D721Med (cell line): ENCODE measurements around the gene THOC5.

Source experiments
- DNase-seq: peaks from one replicate; pipeline ENCODE4 v3.0.0; 2011; ENCODE audit warnings: low spot score; ENCODE audit not compliant: insufficient read length
- FAIRE-seq: peaks from 2 replicates; lab custom pipeline; 2011; peaks lifted over from hg19 to GRCh38; lab: Jason Lieb, UNC
- CTCF ChIP-seq: IDR thresholded peaks from 2 replicates; pipeline ENCODE4 v1.5.1; 2012; ENCODE audit warnings: mild to moderate bottlenecking, control low read depth; ENCODE audit not compliant: insufficient read depth; ENCODE audit errors: missing control alignments

Gene THOC5

GRCh38 chr22:29518427-29518826, 35.1 kb downstream of the THOC5 start:
- no peak for TF ChIP-seq CTCF
- no peak for FAIRE-seq
- no peak for DNase-seq

- no peak for FAIRE-seq
- DNase-seq: no peak
- TF ChIP-seq CTCF: no peak
Observed at GRCh38 chr22:29517215-29517908, 36.2 kb downstream of the THOC5 start.

- FAIRE-seq (no peak), DNase-seq (no peak)
- no peak for TF ChIP-seq CTCF
Observed at GRCh38 chr22:29512031-29512430, 41.5 kb downstream of the THOC5 start.

- FAIRE-seq (no peak), DNase-seq (no peak)
- no peak for TF ChIP-seq CTCF
Observed at GRCh38 chr22:29511126-29511862, 42.3 kb downstream of the THOC5 start.

GRCh38 chr22:29510542-29510941, 43.0 kb downstream of the THOC5 start:
- FAIRE-seq (no peak), DNase-seq (no peak)
- no peak for TF ChIP-seq CTCF

- DNase-seq (no peak), FAIRE-seq (no peak)
- TF ChIP-seq CTCF: no peak
Observed at GRCh38 chr22:29509815-29510214, 43.7 kb downstream of the THOC5 start.

GRCh38 chr22:29509298-29509697, 44.3 kb downstream of the THOC5 start:
- DNase-seq: no peak
- TF ChIP-seq CTCF: no peak
- FAIRE-seq: no peak
